Activated CD4-positive, alpha-beta memory T cell treated with anti-CD3 and anti-CD28 coated beads, Interleukin-2, amount 10 ng/mL, durations not matched to agents 7 days and 5 days (primary cell): ENCODE measurements around the gene SCARB1. TPM values are rescaled to one million over a fixed set of nuclear protein-coding genes. Genes with fewer than 3 reads are reported as not detected.
"Not testable (repeated sequence)": the region's sequence is repeated elsewhere in the genome, so short reads cannot be mapped to it uniquely, and the experiment has no call there.

Experiments
- CTCF ChIA-PET: fragments of 350-600 bp; sonication (Branson Sonifier 250); formaldehyde crosslinking; loops from one replicate; lab custom pipeline; 2021; ENCODE audit warnings: antibody characterized with exemption, inconsistent platforms; lab: Charles Lee
- POLR2A ChIA-PET: fragments of 350-600 bp; sonication (Branson Sonifier 250); formaldehyde crosslinking; loops from one replicate; lab custom pipeline; 2021; ENCODE audit warnings: antibody characterized with exemption; lab: Charles Lee
- DNase-seq: peaks from one replicate; pipeline ENCODE4 v3.0.0-alpha.2; 2020
- H3K27ac Mint-ChIP-seq: one replicate; pipeline ENCODE4 v1.8.0; 2021; ENCODE audit warnings: mild to moderate bottlenecking, mixed read lengths
- H3K27me3 Mint-ChIP-seq: one replicate; pipeline ENCODE4 v1.8.0; 2021; ENCODE audit warnings: mixed read lengths
- H3K36me3 Mint-ChIP-seq: one replicate; pipeline ENCODE4 v1.8.0; 2021; ENCODE audit warnings: low read depth, mixed read lengths
- H3K4me1 Mint-ChIP-seq: one replicate; pipeline ENCODE4 v1.8.0; 2021; ENCODE audit warnings: mixed read lengths
- H3K4me3 Mint-ChIP-seq: one replicate; pipeline ENCODE4 v1.8.0; 2021; ENCODE audit warnings: mild to moderate bottlenecking, mixed read lengths
- H3K9me3 Mint-ChIP-seq: one replicate; pipeline ENCODE4 v1.8.0; 2021; ENCODE audit warnings: mixed read lengths
- total RNA-seq, 2 experiments: library from RNA; stranded (reverse); gene quantifications; one replicate each; pipeline ENCODE4 v1.2.3, GENCODE V29; 2021

SCARB1 gene
- total RNA-seq = 1 to 10 TPM; 4.3 to 5.8 TPM

DNA sequence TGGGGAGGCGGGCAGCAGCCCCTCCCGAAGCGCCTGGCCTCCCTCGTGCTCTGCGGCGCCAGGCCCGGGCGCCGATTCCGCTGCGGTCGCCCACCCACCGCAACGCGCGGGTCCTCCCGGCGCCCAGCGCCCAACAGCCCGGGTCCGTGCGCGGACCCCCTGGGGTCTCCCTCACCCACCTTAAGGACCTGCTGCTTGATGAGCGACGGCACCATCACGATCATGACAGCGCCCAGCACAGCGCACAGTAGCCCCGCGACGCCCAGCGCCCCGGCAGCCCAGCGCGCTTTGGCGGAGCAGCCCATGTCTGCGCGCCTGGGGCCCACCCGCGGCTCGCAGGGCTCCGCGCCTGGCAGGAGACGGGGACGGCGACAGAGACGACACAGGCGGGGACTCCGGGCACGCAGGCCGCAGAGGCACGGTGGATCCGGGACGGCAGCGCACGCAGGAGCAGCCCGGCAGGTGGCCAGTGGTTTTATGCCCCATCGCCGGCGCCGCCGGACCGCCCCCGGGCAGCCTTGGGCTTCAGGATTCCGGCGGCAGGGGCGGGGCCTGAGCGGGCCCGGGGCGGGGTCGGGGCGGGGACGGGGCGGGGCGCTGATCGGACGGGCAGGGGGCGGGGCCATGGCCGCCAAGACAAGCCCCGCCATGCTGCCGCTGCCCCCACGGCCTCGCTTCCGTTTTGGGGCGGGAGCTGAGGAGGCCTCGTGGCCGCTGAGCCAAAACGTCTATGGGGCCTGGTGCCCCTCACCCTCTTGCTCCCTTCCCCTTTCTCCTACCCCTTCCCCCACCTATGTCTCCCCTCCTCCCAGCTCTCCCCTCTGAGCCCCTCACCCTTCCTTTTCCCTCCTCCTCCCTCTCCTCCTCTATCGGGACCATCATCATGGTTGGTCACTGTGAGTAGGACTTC is at the start of gene SCARB1:
TSS of gene SCARB1 (minus strand) at position 449 of the 910 bp plus-strand sequence. CDS start at position 305, 144 bp downstream.
- peak within 1 kb of the TSS; percentile 41 for H3K27ac Mint-ChIP-seq
- no peaks in the 10 kb centered on the region for H3K9me3 Mint-ChIP-seq
- ChIA-PET POLR2A (no interaction called here), CTCF (no interaction called here)
- H3K27me3 Mint-ChIP-seq = peaks cover 7% of the 10 kb centered on the region
- H3K4me3 Mint-ChIP-seq = peak within 1 kb of the TSS; percentile 65
- no peaks in the 10 kb centered on the region for H3K36me3 Mint-ChIP-seq
- peaks cover 20% of the 10 kb centered on the region for H3K4me1 Mint-ChIP-seq
- DNase-seq = peak; percentile 83

GRCh38 chr12:124912529-124913287 is 49.0 kb upstream of the SCARB1 start:
- not testable (repeated sequence) for H3K9me3 Mint-ChIP-seq, DNase-seq
- POLR2A ChIA-PET = interaction anchor here (2.0 to 11.2 kb wide), 4 partner anchors 11 to 81 kb away, joined by 6 to 462 read pairs (median 81); partner anchors contain the start of gene BRI3BP

DNA sequence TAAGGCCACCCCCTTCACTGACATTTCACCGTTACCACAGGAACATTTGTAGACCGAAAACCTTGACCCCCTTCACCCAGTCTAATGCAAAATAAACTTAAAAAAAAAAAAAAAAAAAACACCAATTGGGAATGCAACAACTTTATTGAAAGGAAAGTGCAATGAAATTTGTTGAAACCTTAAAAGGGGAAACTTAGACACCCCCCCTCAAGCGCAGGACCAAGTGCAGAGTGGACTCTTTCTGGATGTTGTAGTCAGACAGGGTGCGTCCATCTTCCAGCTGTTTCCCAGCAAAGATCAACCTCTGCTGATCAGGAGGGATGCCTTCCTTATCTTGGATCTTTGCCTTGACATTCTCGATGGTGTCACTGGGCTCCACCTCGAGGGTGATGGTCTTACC is 47.9 kb upstream of the SCARB1 start:
- POLR2A ChIA-PET = interaction anchor here (1.1 to 4.0 kb wide), 4 partner anchors 8 to 27 kb away, joined by 5 to 53 read pairs (median 26); no protein-coding TSS in a partner anchor
- H3K27me3 Mint-ChIP-seq, DNase-seq, H3K9me3 Mint-ChIP-seq, H3K27ac Mint-ChIP-seq: not testable (repeated sequence)
- peaks cover 59% of the 10 kb centered on the region for H3K4me1 Mint-ChIP-seq
- H3K4me3 Mint-ChIP-seq = peak overlapping the region; percentile 54
- CTCF ChIA-PET = interaction anchor here (1.3 to 2.3 kb wide), 2 partner anchors 12 to 29 kb away, joined by 3 to 12 read pairs; no protein-coding TSS in a partner anchor
- H3K36me3 Mint-ChIP-seq = peaks cover 46% of the 10 kb centered on the region

More at GRCh38 chr12:124912529-124913287, 49.0 kb upstream of the SCARB1 start:
- CTCF ChIA-PET = interaction anchor here (12.2 kb wide), 1 partner anchor 25 kb away, joined by 286 read pairs; no protein-coding TSS in a partner anchor
- Mint-ChIP-seq H3K36me3 (peaks cover 46% of the 10 kb centered on the region), H3K27ac (peak overlapping the region; percentile 99), H3K4me3 (peak overlapping the region; percentile 100), H3K4me1 (peaks cover 66% of the 10 kb centered on the region)
- not testable (repeated sequence) for H3K27me3 Mint-ChIP-seq

DNA sequence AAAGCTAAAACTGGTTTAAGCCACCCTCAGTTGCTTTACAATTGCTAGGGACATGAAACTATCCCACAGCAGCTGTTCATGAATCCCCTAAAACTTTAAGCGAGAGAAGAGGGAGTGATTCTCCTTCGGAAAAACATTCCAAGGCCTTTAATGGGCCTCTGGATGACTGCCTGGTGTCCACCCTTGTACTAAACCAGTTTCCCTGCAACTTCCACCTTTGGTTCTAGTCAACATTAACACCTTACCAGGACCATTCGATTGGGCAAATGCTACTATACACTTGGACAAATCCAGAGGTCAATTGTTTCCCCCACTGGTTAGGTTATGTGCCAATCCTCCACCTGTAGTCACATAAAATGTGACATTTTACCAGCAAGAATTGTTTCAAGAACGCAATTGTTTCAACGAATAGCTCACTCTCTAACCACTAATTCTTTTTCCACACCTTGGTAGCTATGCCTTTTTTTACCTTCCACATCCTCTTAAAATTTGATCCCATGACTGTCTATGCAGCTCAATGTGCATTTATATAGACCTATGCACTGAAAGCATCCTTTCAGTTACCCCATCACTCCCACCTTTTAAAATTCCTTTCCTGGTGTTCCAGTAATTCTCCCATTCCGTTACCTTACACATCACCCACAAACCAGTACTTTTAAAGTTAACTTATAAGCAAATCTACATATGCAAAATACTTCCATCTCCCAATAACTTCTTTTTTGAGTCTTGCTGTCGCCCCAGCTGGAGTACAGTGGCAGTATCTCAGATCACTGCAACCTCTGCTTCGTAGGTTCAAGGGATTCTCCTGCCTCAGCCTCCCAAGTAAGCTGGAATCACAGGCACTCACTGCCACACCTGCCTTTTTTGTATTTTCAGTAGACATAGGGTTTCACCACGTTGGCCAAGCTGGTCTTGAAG is 47.2 kb upstream of the SCARB1 start:
- ChIA-PET CTCF (interaction anchor here (0.5 to 2.3 kb wide), 6 partner anchors 9 to 85 kb away, joined by 3 to 12 read pairs (median 4); no protein-coding TSS in a partner anchor), POLR2A (interaction anchor here (1.0 to 4.0 kb wide), 9 partner anchors 9 to 136 kb away, joined by 3 to 53 read pairs (median 4); no protein-coding TSS in a partner anchor)
- peaks cover 43% of the 10 kb centered on the region for H3K36me3 Mint-ChIP-seq
- H3K27ac Mint-ChIP-seq = peak overlapping the region; percentile 29
- no peaks in the 10 kb centered on the region for H3K27me3 Mint-ChIP-seq
- peaks cover 58% of the 10 kb centered on the region for H3K4me1 Mint-ChIP-seq
- peak overlapping the region; percentile 54 for H3K4me3 Mint-ChIP-seq
- no peak for DNase-seq
- no peaks in the 10 kb centered on the region for H3K9me3 Mint-ChIP-seq

GRCh38 chr12:124909831-124910560 is 46.3 kb upstream of the SCARB1 start:
- Mint-ChIP-seq H3K9me3 (no peaks in the 10 kb centered on the region), H3K27me3 (peaks cover under 1% of the 10 kb centered on the region), H3K36me3 (peaks cover 43% of the 10 kb centered on the region), H3K4me1 (peaks cover 53% of the 10 kb centered on the region), H3K27ac (peak overlapping the region; percentile 13), H3K4me3 (peak overlapping the region; percentile 33)
- POLR2A ChIA-PET = interaction anchor here (1.0 to 4.0 kb wide), 9 partner anchors 10 to 135 kb away, joined by 3 to 53 read pairs (median 4); no protein-coding TSS in a partner anchor
- DNase-seq = no peak
- CTCF ChIA-PET = interaction anchor here (0.5 to 2.3 kb wide), 4 partner anchors 10 to 85 kb away, joined by 3 to 12 read pairs (median 8); no protein-coding TSS in a partner anchor

DNA sequence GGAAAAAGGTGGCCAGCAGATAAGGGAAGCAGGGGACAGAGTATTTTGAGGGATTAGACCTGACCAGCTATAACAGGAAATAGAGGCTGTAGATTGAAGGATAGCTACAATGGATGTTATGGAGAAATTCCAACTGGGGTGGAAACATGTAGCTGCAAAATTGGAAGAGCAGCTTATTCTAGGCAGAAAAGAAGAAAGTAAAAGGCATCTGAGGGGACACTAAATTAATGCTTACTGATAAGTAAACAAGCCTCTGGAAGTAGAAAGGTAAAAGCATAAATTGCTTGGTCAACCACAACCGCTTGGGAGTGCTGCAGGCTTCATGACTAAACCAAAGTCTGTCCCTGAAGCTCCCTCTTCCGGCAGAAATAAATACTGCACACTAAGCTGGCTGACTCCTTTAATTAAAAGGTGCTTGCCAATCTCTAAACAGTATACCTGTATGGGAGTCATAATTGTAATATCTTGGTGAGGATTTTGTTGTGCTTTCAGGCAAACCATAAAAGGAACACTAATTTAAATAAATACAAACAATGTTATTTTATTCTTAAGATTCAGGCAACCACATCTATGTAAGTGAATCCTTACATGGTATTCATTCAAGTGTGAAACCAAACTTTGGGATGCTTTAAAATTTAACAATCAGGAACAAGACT is 43.1 kb upstream of the SCARB1 start:
- CTCF ChIA-PET = interaction anchor here (0.6 to 5.3 kb wide), 29 partner anchors 9 to 1324 kb away, joined by 3 to 105 read pairs (median 4); partner anchors contain the start of genes AACS and UBC
- H3K4me3 Mint-ChIP-seq = no peak overlapping the region
- peaks cover 33% of the 10 kb centered on the region for H3K4me1 Mint-ChIP-seq
- no peaks in the 10 kb centered on the region for H3K9me3 Mint-ChIP-seq
- peaks cover 2% of the 10 kb centered on the region for H3K27me3 Mint-ChIP-seq
- H3K36me3 Mint-ChIP-seq = peaks cover 17% of the 10 kb centered on the region
- DNase-seq = peak; percentile 90
- POLR2A ChIA-PET = interaction anchor here (1.2 to 3.7 kb wide), 6 partner anchors 8 to 87 kb away, joined by 5 to 45 read pairs (median 16); partner anchors contain the start of genes BRI3BP and UBC
- no peak overlapping the region for H3K27ac Mint-ChIP-seq

DNA sequence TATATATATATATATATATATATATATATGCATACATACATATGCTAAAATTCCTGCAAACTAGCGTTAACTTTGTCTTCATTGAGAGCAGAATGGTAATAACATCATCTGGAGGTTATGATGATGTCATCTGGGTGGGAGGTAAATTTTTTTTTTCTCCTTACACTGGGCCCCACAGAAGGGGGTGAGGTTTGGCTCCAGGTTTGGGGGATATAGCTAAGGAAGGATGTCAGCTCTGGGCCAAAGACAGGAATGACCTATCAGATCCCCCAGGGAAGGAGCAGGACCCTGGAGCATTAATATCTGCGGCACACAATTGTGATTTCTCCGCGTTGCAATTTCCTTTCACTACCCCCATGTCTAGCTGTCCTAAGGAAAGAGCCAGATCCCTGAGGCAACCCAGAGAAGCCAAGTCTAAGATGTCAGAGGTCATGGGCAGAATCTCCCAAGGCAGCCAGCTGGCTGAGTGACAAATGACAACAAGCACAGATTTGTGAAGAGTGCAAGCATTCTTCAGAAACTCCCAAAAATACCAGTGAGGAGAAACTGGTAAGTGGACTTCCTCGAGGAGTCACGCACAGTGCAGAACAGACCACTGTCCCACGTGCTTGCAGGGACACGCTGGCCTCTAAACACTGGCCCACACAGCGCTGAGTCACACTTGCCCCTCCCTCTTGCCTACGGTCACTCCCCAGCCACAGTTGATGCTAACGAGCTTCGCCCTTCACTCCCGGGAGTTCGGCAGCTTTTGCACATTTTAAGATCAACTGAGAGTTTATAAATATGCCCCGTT is 40.8 kb upstream of the SCARB1 start:
- Mint-ChIP-seq H3K36me3 (no peaks in the 10 kb centered on the region), H3K9me3 (no peaks in the 10 kb centered on the region), H3K27me3 (peaks cover 4% of the 10 kb centered on the region), H3K4me1 (peaks cover 14% of the 10 kb centered on the region), H3K27ac (no peak overlapping the region), H3K4me3 (no peak overlapping the region)
- DNase-seq = no peak
- ChIA-PET CTCF (interaction anchor here (0.7 to 5.3 kb wide), 4 partner anchors 13 to 872 kb away, joined by 3 to 105 read pairs (median 34); partner anchors contain the start of gene UBC), POLR2A (interaction anchor here (0.6 to 3.7 kb wide), 4 partner anchors 8 to 35 kb away, joined by 3 to 45 read pairs (median 16); partner anchors contain the start of gene UBC)

GRCh38 chr12:124902916-124903315 is 39.3 kb upstream of the SCARB1 start:
- Mint-ChIP-seq H3K4me3 (no peak overlapping the region), H3K4me1 (peaks cover 25% of the 10 kb centered on the region), H3K36me3 (no peaks in the 10 kb centered on the region), H3K27me3 (peaks cover 4% of the 10 kb centered on the region), H3K27ac (no peak overlapping the region), H3K9me3 (no peaks in the 10 kb centered on the region)
- no peak for DNase-seq
- ChIA-PET POLR2A (interaction anchor here (1.0 to 1.8 kb wide), 3 partner anchors 9 to 38 kb away, joined by 3 to 6 read pairs (median 3); partner anchors contain the start of gene UBC), CTCF (interaction anchor here (0.6 kb wide), 1 partner anchor 23 kb away, joined by 3 read pairs; no protein-coding TSS in a partner anchor)

DNA sequence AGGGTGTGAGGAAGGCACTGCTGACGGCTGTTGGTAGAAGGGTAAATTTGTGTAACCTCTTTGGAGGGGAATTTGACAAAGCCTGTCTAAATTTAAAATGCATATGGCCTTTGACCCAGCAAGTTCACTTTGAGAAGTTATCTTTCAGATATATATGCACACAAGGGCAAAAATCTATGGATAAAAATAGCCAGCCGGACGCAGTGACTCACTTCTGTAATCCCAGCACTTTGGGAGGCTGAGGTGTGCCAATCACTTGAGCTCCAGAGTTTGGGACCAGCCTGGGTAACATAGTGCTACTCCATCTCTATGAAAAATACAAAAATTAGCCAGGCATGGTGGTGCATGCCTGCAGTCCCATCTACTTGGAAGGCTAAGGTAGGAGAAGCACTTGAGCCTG is 37.3 kb upstream of the SCARB1 start:
- DNase-seq = no peak
- Mint-ChIP-seq H3K9me3 (no peaks in the 10 kb centered on the region), H3K27me3 (peaks cover 7% of the 10 kb centered on the region), H3K27ac (no peak overlapping the region), H3K4me3 (no peak overlapping the region), H3K4me1 (peaks cover 19% of the 10 kb centered on the region), H3K36me3 (no peaks in the 10 kb centered on the region)
- ChIA-PET CTCF (interaction anchor here (0.7 to 1.4 kb wide), 5 partner anchors 10 to 371 kb away, joined by 3 to 4 read pairs (median 4); partner anchors contain the start of gene UBC), POLR2A (interaction anchor here (1.8 kb wide), 1 partner anchor 13 kb away, joined by 6 read pairs; the partner anchor contains the start of gene UBC)
